Prostate gland (tissue), 2 donors: ENCODE data around the gene CRY2. TPM values are rescaled to one million over a fixed set of nuclear protein-coding genes. Genes with fewer than 3 reads are reported as not detected.

Source experiments
- DNase-seq: peaks from one replicate; pipeline ENCODE4 v3.0.0-alpha.2; 2019; ENCODE audit warnings: low spot score
- H3K27ac ChIP-seq, 2 donors: fragments of 200-600 bp; sonication (generic); 2 replicates each; pipeline ENCODE4 v1.5.1; 2017 to 2019
- H3K27me3 ChIP-seq: fragments of 200-600 bp; sonication (generic); replicated peaks from 2 replicates; pipeline ENCODE4 v1.5.1; 2019; ENCODE audit not compliant: insufficient read depth
- H3K36me3 ChIP-seq, 2 donors: fragments of 200-600 bp; sonication (generic); 1 replicate in 1 of 2; 2 replicates in 1 of 2; pipeline versions ENCODE4 v1.5.1 to v1.8.1; 2017 to 2019
- H3K4me1 ChIP-seq: fragments of 200-600 bp; sonication (generic); replicated peaks from 2 replicates; pipeline ENCODE4 v1.5.1; 2019
- H3K4me3 ChIP-seq, 2 donors: fragments of 200-600 bp; sonication (generic); 2 replicates each; pipeline ENCODE4 v1.5.1; 2017 to 2019
- H3K9me3 ChIP-seq: fragments of 200-600 bp; sonication (generic); 2 replicates; pipeline ENCODE4 v1.5.1; 2017
- POLR2A ChIP-seq: fragments of 450-650 bp; IDR thresholded peaks from one replicate; pipeline ENCODE4 v1.6.1; 2016; ENCODE audit warnings: antibody characterized with exemption, mild to moderate bottlenecking
- POLR2AphosphoS5 ChIP-seq: sonication (generic); formaldehyde crosslinking; IDR thresholded peaks from one replicate; pipeline ENCODE4 v1.6.1; 2017; ENCODE audit warnings: antibody characterized with exemption
- WGBS: methylation state at CpG from one replicate; pipeline ENCODE4 v1.1.5; 2018; 5-methylcytosine and 5-hydroxymethylcytosine counted together
- intact Hi-C: fragments of 100-400 bp; cut with DNase I; formaldehyde crosslinking; loops from one replicate; pipeline ENCODE4 v1.14.2; 2022
- total RNA-seq, 2 donors: library from RNA; depleted of rRNA; stranded (reverse); fragments of >200 nt; gene quantifications; one replicate each; pipeline ENCODE4 v1.1.0, GENCODE V29; 2016
- TF ChIP-seq, protein P1 (sequence below), 4 experiments: fragments of 200-600 bp in 2 of 4; fragments of 450-650 bp in 2 of 4; sonication (generic) in 2 of 4; IDR thresholded peaks; 1 replicate in 3 of 4; 2 replicates in 1 of 4; pipeline ENCODE4 v1.5.1; 2016 to 2019; ENCODE audit warnings: antibody characterized with exemption in 4 of 4, mild to moderate bottlenecking in 2 of 4, moderate library complexity in 2 of 4

The CRY2 gene
- total RNA-seq, 2 donors from 2014 or later: 45.4 to 70.8 TPM

DNA sequence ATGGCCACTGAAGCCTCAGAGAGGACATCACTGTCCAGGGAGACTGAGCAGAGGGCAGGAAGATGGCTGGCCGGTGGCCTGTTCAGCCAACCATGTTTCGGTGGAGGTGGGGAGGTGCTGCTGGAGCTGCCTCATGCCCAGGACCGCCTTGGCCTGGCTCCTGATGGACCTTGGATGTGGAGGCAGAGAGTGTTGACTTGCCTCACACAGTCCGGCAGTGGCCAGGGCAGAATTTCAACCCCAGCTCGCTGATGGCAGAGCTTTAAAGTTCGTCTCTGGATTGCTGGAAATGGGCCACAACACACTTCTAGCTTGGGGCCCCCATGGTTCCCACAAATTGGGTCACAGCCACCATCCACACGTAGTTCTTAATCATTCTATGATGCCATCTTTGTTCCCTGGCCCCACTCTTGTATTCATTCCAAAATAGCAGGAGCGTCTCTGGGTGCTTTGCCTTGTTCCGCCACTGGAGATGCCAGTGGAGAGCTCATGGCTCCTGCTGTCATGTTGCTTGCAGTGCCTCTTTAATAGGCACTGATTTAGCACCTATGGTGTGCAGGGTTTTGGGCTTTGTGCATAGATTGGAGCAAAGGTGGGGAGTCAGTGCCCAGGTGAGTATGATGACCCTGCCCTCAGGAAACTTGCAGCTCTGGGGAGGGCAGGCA lies 43.7 kb downstream of the CRY2 start:
- Histone ChIP-seq H3K9me3 (no peaks in the 10 kb centered on the region), H3K27me3 (no peaks in the 10 kb centered on the region), H3K27ac (no peak overlapping the region), H3K4me1 (no peaks in the 10 kb centered on the region), H3K36me3 (no peaks in the 10 kb centered on the region), H3K4me3 (no peak overlapping the region)
- intact Hi-C loops: no loop called here
- TF ChIP-seq POLR2A (no peak), POLR2AphosphoS5 (no peak)
- TF ChIP-seq, protein P1, sequence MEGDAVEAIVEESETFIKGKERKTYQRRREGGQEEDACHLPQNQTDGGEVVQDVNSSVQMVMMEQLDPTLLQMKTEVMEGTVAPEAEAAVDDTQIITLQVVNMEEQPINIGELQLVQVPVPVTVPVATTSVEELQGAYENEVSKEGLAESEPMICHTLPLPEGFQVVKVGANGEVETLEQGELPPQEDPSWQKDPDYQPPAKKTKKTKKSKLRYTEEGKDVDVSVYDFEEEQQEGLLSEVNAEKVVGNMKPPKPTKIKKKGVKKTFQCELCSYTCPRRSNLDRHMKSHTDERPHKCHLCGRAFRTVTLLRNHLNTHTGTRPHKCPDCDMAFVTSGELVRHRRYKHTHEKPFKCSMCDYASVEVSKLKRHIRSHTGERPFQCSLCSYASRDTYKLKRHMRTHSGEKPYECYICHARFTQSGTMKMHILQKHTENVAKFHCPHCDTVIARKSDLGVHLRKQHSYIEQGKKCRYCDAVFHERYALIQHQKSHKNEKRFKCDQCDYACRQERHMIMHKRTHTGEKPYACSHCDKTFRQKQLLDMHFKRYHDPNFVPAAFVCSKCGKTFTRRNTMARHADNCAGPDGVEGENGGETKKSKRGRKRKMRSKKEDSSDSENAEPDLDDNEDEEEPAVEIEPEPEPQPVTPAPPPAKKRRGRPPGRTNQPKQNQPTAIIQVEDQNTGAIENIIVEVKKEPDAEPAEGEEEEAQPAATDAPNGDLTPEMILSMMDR (IDR thresholded peaks at IDR 0.05): no peak
- 71% methylated on average over 8 of the region's 9 CpGs for whole genome bisulfite sequencing
- no peak for DNase-seq

DNA sequence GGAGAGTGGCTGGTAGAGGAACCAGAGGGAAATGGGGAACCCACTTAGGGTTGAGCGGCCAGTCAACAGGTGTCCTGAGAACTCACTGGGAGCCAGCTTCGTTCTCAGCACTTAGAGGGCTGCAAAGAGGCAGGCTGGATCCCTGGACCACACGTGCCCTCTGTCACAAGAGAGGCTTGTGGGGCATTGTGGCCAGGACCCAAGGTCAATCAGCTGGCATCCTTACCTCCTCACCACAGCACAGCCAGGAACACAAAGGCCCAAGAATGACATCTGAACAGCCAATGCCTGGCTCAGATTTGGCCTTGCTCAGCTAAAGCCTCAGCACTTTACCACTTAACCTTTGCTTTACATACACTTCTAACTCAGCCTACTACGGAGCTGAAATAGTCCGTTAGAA lies 45.6 kb downstream of the CRY2 start:
- TF ChIP-seq POLR2A (no peak), POLR2AphosphoS5 (no peak)
- TF ChIP-seq, protein P1 (IDR thresholded peaks at IDR 0.05): no peak
- H3K4me1 ChIP-seq: no peaks in the 10 kb centered on the region
- no peak overlapping the region for H3K4me3 ChIP-seq
- DNase-seq: no peak
- intact Hi-C loops: no loop called here
- no peak overlapping the region for H3K27ac ChIP-seq
- no peaks in the 10 kb centered on the region for H3K36me3 ChIP-seq
- no peaks in the 10 kb centered on the region for H3K27me3 ChIP-seq
- WGBS: 92% methylated on average over 5 of the region's 5 CpGs
- no peaks in the 10 kb centered on the region for H3K9me3 ChIP-seq

DNA sequence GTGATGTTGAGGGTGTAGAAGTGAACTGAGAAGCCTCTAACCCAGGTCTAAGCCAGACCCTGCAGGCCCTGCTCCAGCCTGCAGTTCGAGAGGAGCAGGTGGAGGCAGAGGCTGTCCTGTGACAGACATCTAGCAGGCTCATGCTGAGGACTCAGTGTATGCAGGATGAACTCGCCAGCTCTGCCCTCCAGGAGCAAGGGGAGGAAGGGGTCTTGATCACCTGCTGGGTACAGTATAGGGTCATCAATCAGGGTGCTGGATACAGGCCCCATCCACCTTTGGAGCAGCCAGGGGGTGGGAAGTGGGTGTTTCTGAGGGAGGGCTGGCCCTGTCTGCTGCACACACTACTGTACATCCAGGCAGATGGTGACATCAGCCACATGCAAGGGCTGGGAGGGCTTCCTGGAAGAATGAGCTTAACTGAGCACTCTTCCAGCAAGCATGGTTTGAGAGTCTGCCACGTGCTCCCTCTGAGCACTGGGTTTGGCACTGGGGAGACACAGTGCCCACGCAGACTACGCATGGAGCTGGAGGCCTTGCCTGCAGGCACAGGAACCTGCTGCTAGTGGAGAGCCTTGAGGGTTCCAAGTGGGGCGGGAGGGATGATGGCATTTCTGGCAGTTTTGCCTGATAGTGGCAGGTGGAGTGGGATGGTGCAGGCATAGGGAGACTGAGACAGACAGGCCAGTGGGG lies 47.4 kb downstream of the CRY2 start:
- TF ChIP-seq, protein P1 (IDR thresholded peaks at IDR 0.05): no peak
- TF ChIP-seq POLR2A (no peak), POLR2AphosphoS5 (no peak)
- H3K36me3 ChIP-seq: no peaks in the 10 kb centered on the region
- 90% methylated on average over 6 of the region's 6 CpGs for WGBS
- DNase-seq: no peak
- H3K27ac ChIP-seq: no peak overlapping the region
- no peak overlapping the region for H3K4me3 ChIP-seq
- no peaks in the 10 kb centered on the region for H3K27me3 ChIP-seq
- intact Hi-C loops: no loop called here
- H3K9me3 ChIP-seq: no peaks in the 10 kb centered on the region
- H3K4me1 ChIP-seq: no peaks in the 10 kb centered on the region

DNA sequence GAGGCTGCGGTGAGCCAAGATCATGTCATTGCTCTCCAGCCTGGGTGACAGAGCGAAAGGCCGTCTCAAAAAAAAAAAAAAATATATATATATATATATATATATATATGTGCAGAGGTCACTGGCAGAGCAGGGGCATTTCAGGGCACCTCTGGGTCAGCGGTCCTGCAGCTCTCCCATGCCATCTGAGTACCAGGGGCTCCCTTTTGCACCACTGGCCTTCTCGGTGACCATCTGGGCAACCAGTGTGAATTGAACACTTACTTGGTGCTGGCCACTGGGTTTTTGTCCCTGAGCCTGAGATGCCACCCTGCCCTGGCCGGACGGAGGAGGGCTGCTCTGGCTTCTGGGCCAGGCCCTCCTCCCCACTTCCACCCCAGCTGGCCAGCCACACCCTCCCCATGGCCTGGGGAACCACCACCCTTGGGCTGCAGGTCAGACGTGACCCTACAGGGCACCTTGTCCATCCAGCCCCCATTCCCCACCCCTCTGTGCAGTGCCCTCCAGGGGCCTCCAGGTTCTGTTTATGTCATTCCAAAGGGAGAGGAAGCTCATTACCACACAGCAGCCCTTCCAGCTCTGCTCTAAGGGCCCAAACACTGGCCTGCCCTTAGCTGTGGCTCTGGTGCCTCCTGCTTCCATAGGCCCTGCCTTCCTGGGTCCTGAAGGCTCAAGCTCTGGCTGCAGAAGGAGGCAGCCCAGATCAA lies 48.4 kb downstream of the CRY2 start:
- Histone ChIP-seq H3K27me3 (no peaks in the 10 kb centered on the region), H3K36me3 (no peaks in the 10 kb centered on the region), H3K4me1 (peaks cover 2% of the 10 kb centered on the region), H3K9me3 (no peaks in the 10 kb centered on the region), H3K27ac (no peak overlapping the region), H3K4me3 (no peak overlapping the region)
- intact Hi-C loops: no loop called here
- DNase-seq: no peak
- no peak for TF ChIP-seq POLR2AphosphoS5
- no peak for TF ChIP-seq POLR2A
- TF ChIP-seq, protein P1 (IDR thresholded peaks at IDR 0.05): no peak
- WGBS: 88% methylated on average over 8 of the region's 8 CpGs
